ENCODE data around the gene SMS.

DNA sequence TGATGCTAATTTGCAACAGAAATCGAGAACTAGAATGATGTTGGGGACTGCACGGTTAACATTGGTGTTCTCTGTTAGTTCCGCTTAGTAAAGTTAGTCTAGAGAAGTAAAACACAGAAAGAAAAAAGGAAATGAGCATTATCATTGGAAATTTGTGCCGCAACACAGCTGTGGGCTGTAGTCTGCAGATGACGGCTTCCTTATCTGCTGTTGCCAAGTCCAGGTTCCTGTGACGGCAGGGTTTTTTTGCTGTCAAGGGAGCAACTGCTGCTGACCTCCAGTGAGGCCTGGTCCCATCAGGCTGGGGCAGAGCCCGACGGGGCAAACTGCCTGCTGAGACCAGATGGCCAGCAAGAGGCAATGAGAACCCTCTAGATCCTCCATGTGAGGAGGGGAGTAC is 52.8 kb downstream of the SMS start:
- TF ChIP-seq CTCF (conservative IDR thresholded peaks at IDR 0.05 in 1 of 2, IDR thresholded peaks at IDR 0.05 in 1 of 2; ENCODE audit: low read depth in 1 of 2, low read length in 2 of 2) (no peak), EZH2 (IDR thresholded peaks at IDR 0.05; ENCODE audit: low read length, missing control alignments) (no peak)
